ENCODE measurements around the gene ANKS3.

Gene ANKS3

GRCh38 chr16:4704491-4704890, 29.6 kb downstream of the ANKS3 start:
- H3K4me3 ChIP-seq (ENCODE audit: low read depth, low read length) = no peak overlapping the region
- in situ Hi-C loops (cut with HindIII; ENCODE audit: low sequenced_read_pairs) = no loop called here
- no peak for TF ChIP-seq CTCF (IDR thresholded peaks at IDR 0.05; ENCODE audit: low read depth, low read length, missing control alignments)
- no peak for DNase-seq (ENCODE audit: low read depth)

DNA sequence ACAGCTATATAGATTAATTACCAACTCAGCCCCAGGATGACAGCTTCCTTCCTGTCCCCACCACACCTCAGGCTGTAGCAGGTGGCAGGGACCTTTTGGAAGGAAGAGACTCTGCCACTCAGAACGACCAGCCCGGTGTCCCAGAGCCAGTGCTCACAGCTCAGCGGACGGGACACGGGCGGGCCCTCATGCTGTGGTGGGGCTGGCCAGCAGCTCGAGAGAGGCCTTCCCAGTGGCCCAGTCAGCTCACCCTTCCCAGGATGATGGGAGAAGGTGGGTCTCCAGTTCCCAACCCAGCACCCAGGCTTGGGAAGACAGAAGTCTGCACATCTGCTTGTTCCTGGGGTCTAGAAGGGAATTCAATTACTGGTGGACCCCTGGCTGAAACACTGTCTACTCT, 30.2 kb downstream of the ANKS3 start:
- no peak overlapping the region for H3K4me3 ChIP-seq (ENCODE audit: low read depth, low read length)
- DNase-seq (ENCODE audit: low read depth) = no peak
- TF ChIP-seq CTCF (IDR thresholded peaks at IDR 0.05; ENCODE audit: low read depth, low read length, missing control alignments) = no peak
- in situ Hi-C loops (cut with HindIII; ENCODE audit: low sequenced_read_pairs) = no loop called here

- no peak overlapping the region for H3K4me3 ChIP-seq (ENCODE audit: low read depth, low read length)
- no peak for TF ChIP-seq CTCF (IDR thresholded peaks at IDR 0.05; ENCODE audit: low read depth, low read length, missing control alignments)
- no peak for DNase-seq (ENCODE audit: low read depth)
- in situ Hi-C loops (cut with HindIII; ENCODE audit: low sequenced_read_pairs) = no loop called here
These were observed 31.6 kb downstream of the ANKS3 start for GRCh38 chr16:4702466-4702808.

DNA sequence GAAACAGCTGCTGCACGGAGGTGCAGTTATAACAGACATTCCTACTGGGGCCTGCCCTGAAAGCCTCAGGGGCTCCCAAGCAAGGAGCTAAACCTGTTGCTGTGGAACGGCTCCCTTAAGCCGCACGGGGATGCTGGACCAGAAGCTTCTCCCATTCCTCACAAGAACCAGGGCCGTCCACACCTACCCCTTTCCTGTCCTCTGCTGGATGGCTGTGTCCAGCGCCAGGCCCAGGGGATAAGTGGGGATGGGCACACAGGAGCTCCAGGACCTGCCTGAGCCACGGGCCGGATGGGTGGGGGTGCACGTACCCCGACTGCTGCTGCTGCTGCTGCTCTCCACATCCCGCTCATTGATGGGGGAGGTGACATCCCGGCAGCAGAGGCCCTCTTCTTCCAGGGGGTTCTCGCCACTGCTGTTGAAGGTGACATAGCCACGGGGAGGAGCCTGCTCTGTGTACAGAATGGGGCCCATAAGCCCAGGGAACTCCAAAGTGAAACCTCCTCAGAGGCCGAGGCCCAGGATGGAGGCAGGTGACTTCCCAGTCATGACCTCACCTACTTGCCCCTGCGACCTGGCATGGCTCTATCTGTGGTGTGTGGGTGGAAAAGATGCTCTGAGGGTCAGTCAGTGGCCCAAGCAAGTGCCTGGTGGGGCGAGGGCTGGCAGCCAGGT, 32.1 kb downstream of the ANKS3 start:
- no peak for DNase-seq (ENCODE audit: low read depth)
- no peak for TF ChIP-seq CTCF (IDR thresholded peaks at IDR 0.05; ENCODE audit: low read depth, low read length, missing control alignments)
- H3K4me3 ChIP-seq (ENCODE audit: low read depth, low read length) = no peak overlapping the region
- in situ Hi-C loops (cut with HindIII; ENCODE audit: low sequenced_read_pairs) = no loop called here

DNA sequence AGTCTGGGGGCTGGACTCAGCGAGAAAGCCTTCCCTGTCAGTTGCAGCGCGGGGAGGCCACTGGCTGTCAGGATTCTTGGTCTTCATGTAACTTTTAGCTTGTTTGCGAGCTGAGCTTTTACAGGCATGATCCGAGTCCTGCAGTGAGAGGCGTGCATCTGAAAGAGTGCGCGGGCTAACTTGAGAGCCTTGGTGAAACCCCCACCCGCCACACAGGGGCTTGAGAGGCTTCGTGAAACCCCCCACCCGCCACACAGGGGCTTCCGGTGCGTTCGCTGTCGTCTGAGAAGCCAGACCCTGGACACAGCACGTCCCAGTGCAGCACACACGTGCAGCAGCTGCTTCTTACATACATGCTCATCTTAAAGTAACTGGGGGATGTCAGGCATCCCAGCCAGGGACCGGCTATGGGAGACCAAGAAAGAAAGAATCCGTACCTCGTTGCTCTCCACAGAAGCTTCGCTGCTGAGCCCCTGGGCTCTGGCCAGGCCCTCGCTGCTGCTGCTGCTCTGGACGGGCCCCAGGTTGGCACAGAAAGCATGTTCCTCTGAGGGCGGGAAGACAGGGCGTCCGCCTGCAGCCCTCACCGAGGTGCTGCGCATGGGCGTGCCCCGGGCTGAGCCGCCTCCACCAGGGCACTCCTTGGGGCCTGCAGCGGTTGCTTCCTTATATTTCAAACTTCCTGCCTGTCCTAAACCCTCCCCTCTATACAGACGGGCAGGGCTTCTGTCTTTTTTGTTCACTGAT, 32.9 kb downstream of the ANKS3 start:
- DNase-seq (ENCODE audit: low read depth) = no peak
- no peak overlapping the region for H3K4me3 ChIP-seq (ENCODE audit: low read depth, low read length)
- in situ Hi-C loops (cut with HindIII; ENCODE audit: low sequenced_read_pairs) = no loop called here
- TF ChIP-seq CTCF (IDR thresholded peaks at IDR 0.05; ENCODE audit: low read depth, low read length, missing control alignments) = no peak

GRCh38 chr16:4700380-4700996, 33.6 kb downstream of the ANKS3 start:
- H3K4me3 ChIP-seq (ENCODE audit: low read depth, low read length) = no peak overlapping the region
- in situ Hi-C loops (cut with HindIII; ENCODE audit: low sequenced_read_pairs) = no loop called here
- TF ChIP-seq CTCF (IDR thresholded peaks at IDR 0.05; ENCODE audit: low read depth, low read length, missing control alignments) = no peak
- no peak for DNase-seq (ENCODE audit: low read depth)
